ENCODE measurements around the gene SYTL2.

Gene SYTL2

GRCh38 chr11:85756401-85757200, 54.3 kb downstream of the SYTL2 start:
- Histone ChIP-seq H3K27me3 (ENCODE audit: insufficient read depth, low read depth) (no peaks in the 10 kb centered on the region), H3K79me2 (ENCODE audit: insufficient read depth, low read depth) (no peaks in the 10 kb centered on the region), H3K4me3 (IDR thresholded peaks at IDR 0.05; ENCODE audit: insufficient read depth, low read depth, low read length) (no peak overlapping the region), H4K20me1 (ENCODE audit: insufficient read depth) (no peaks in the 10 kb centered on the region), H3K9ac (no peak overlapping the region), H2AFZ (ENCODE audit: low read depth) (no peak overlapping the region), H3K27ac (no peak overlapping the region), H3K36me3 (ENCODE audit: insufficient read depth) (no peaks in the 10 kb centered on the region), H3K4me1 (ENCODE audit: low read depth, poor library complexity, severe bottlenecking) (no peaks in the 10 kb centered on the region), H3K4me2 (no peak overlapping the region)
- TF ChIP-seq CTCF (conservative IDR thresholded peaks at IDR 0.05; ENCODE audit: low read depth, low read length), result no peak

GRCh38 chr11:85755701-85756100, 55.2 kb downstream of the SYTL2 start:
- H3K4me2 ChIP-seq, result no peak overlapping the region
- no peaks in the 10 kb centered on the region for H3K27me3 ChIP-seq (ENCODE audit: insufficient read depth, low read depth)
- TF ChIP-seq CTCF (conservative IDR thresholded peaks at IDR 0.05; ENCODE audit: low read depth, low read length), result no peak
- H3K27ac ChIP-seq, result no peak overlapping the region
- no peaks in the 10 kb centered on the region for H3K36me3 ChIP-seq (ENCODE audit: insufficient read depth)
- no peak overlapping the region for H3K4me3 ChIP-seq (IDR thresholded peaks at IDR 0.05; ENCODE audit: insufficient read depth, low read depth, low read length)
- no peaks in the 10 kb centered on the region for H3K4me1 ChIP-seq (ENCODE audit: low read depth, poor library complexity, severe bottlenecking)
- H2AFZ ChIP-seq (ENCODE audit: low read depth), result no peak overlapping the region
- no peaks in the 10 kb centered on the region for H3K79me2 ChIP-seq (ENCODE audit: insufficient read depth, low read depth)
- no peaks in the 10 kb centered on the region for H4K20me1 ChIP-seq (ENCODE audit: insufficient read depth)
- H3K9ac ChIP-seq, result no peak overlapping the region

GRCh38 chr11:85755285-85755684, 55.7 kb downstream of the SYTL2 start:
- Histone ChIP-seq H3K4me1 (ENCODE audit: low read depth, poor library complexity, severe bottlenecking) (no peaks in the 10 kb centered on the region), H3K4me3 (IDR thresholded peaks at IDR 0.05; ENCODE audit: insufficient read depth, low read depth, low read length) (no peak overlapping the region), H3K27ac (no peak overlapping the region), H4K20me1 (ENCODE audit: insufficient read depth) (no peaks in the 10 kb centered on the region), H3K4me2 (no peak overlapping the region), H3K79me2 (ENCODE audit: insufficient read depth, low read depth) (no peaks in the 10 kb centered on the region), H3K9ac (no peak overlapping the region), H3K36me3 (ENCODE audit: insufficient read depth) (no peaks in the 10 kb centered on the region), H2AFZ (ENCODE audit: low read depth) (no peak overlapping the region), H3K27me3 (ENCODE audit: insufficient read depth, low read depth) (no peaks in the 10 kb centered on the region)
- TF ChIP-seq CTCF (conservative IDR thresholded peaks at IDR 0.05; ENCODE audit: low read depth, low read length), result no peak

GRCh38 chr11:85752890-85753581, 57.9 kb downstream of the SYTL2 start:
- Histone ChIP-seq H4K20me1 (ENCODE audit: insufficient read depth) (no peaks in the 10 kb centered on the region), H3K4me1 (ENCODE audit: low read depth, poor library complexity, severe bottlenecking) (no peaks in the 10 kb centered on the region), H3K4me2 (no peak overlapping the region), H3K79me2 (ENCODE audit: insufficient read depth, low read depth) (no peaks in the 10 kb centered on the region), H3K27me3 (ENCODE audit: insufficient read depth, low read depth) (no peaks in the 10 kb centered on the region), H3K27ac (no peak overlapping the region), H3K9ac (no peak overlapping the region), H2AFZ (ENCODE audit: low read depth) (no peak overlapping the region), H3K4me3 (IDR thresholded peaks at IDR 0.05; ENCODE audit: insufficient read depth, low read depth, low read length) (no peak overlapping the region), H3K36me3 (ENCODE audit: insufficient read depth) (no peaks in the 10 kb centered on the region)
- TF ChIP-seq CTCF (conservative IDR thresholded peaks at IDR 0.05; ENCODE audit: low read depth, low read length), result no peak
